ENCODE data around the gene UHMK1.

DNA sequence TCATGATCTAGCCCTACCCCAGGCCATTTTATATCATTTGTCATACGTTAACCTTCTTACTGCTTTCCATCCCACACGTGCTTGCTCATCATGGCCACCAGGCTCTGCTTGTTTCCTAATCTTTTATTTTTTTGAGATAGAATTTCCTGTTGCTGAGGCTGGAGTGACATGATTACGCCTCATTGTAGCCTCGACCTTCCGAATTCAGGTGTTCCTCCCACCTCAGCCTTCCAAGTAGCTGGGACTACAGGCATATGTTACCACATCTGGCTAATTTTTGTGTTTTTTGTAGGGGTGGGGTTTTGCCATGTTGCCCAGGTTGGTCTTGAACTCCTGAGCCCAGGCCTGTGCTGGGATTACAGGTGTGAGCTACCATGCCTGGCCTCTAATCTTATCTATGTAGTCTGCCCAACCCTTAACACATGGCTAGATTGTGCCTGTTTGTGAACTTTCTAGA, 67.2 kb downstream of the UHMK1 start:
- TF ChIP-seq CTCF (IDR thresholded peaks at IDR 0.05; ENCODE audit: low read depth, low read length) (no peak), EZH2phosphoT487 (IDR thresholded peaks at IDR 0.05; ENCODE audit: low read depth) (no peak)
